ENCODE data around the gene ZFYVE9. TPM values are rescaled to one million over a fixed set of nuclear protein-coding genes. Genes with fewer than 3 reads are reported as not detected.

The ZFYVE9 gene
- total and polyA plus RNA-seq, 2 of the 8 experiments (the other 6 are each of a cell fraction or from before 2014, with no cell fraction given): 5.8 to 26.5 TPM

DNA sequence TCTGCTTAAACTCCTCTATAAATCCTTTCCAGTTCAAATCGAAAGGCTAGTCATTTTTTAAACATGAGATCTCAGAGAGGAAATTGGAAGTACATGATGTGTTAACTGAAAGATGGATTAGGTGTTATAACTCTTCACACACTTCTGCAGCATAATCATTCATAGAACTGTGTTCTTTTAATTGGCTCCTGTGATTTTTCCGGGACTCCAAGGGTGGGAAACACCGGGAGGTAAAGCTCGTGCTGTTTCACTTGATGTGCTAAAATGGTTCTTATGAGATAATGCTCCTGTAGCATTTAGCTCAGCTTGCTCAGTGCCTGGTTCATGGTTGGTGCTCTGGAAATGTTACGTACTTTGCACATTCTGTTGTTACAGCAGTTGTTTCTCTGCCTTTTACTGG lies 183.9 kb downstream of the ZFYVE9 start:
- no peaks in the 10 kb centered on the region for H3K36me3 ChIP-seq (ENCODE audit: control insufficient read depth in 2 of 4, insufficient read depth in 4 of 4, low read length in 3 of 4)
- H3K4me1 ChIP-seq (replicated peaks in 1 of 4; ENCODE audit: control insufficient read depth in 3 of 4, insufficient read depth in 4 of 4, low read length in 3 of 4): no peaks in the 10 kb centered on the region; a peak in 1 of 7 replicates
- no peak overlapping the region for H3K56ac ChIP-seq (replicated peaks; ENCODE audit: insufficient read length, low read depth, low read length)
- no peaks in the 10 kb centered on the region for H3K9me3 ChIP-seq (ENCODE audit: insufficient read depth in 2 of 2, low read depth in 1 of 2, low read length in 1 of 2)
- no peak overlapping the region for H3K23ac ChIP-seq (ENCODE audit: insufficient read length)
- no peak overlapping the region for H4K8ac ChIP-seq (ENCODE audit: extremely low read depth, insufficient read depth, low read length)
- no peak overlapping the region for H2BK5ac ChIP-seq (ENCODE audit: low read depth, low read length)
- no peak overlapping the region for H3K14ac ChIP-seq (ENCODE audit: insufficient read length)
- no peak overlapping the region for H3K27ac ChIP-seq (ENCODE audit: low read depth, low read length)
- 81% methylated on average over 5 of the region's 5 CpGs; no CpG with 5 or more reads in 1 of the 2 experiments for WGBS, 2 experiments (ENCODE audit: extremely low coverage in 1 of 2, insufficient coverage in 1 of 2, insufficient read length in 1 of 2, insufficient replicate concordance in 2 of 2, low coverage in 1 of 2, low lambda C conversion rate in 2 of 2, missing lambda C conversion rate in 1 of 2)
- no peak overlapping the region for H4K5ac ChIP-seq (ENCODE audit: insufficient read length, low read depth, low read length)
- no peak overlapping the region for H3K4me2 ChIP-seq (ENCODE audit: insufficient read depth in 1 of 2, low read depth in 2 of 2, low read length in 2 of 2)
- no peaks in the 10 kb centered on the region for H3K79me2 ChIP-seq (ENCODE audit: control insufficient read depth in 1 of 2, insufficient read depth in 2 of 2, low read length in 2 of 2)
- ChIA-PET CTCF (ENCODE audit: partially characterized antibody) (interaction anchor here (0.9 to 1.3 kb wide), 3 partner anchors 10 to 263 kb away, joined by 3 to 4 read pairs (median 3); no protein-coding TSS in a partner anchor), POLR2A (ENCODE audit: partially characterized antibody) (no interaction called here)
- DNase-seq (ENCODE audit: low read depth in 1 of 2, low spot score in 2 of 2) (no peak), FAIRE-seq (no peak)
- H2BK15ac ChIP-seq (ENCODE audit: low read length): no peak overlapping the region
- H3K18ac ChIP-seq (ENCODE audit: extremely low read depth, low read length): no peak overlapping the region
- no peak overlapping the region for H2AFZ ChIP-seq (ENCODE audit: low read length)
- H3K4me3 ChIP-seq (ENCODE audit: extremely low read depth in 1 of 4, insufficient read depth in 2 of 4, low read depth in 3 of 4, low read length in 4 of 4): no peak overlapping the region
- no peak overlapping the region for H3K9ac ChIP-seq (replicated peaks in 1 of 4; ENCODE audit: extremely low read depth in 1 of 4, low read depth in 3 of 4, low read length in 3 of 4)
- no peak overlapping the region for H4K91ac ChIP-seq (replicated peaks; ENCODE audit: insufficient read length, low read length)
- no peaks in the 10 kb centered on the region for H3K27me3 ChIP-seq (replicated peaks in 1 of 4; ENCODE audit: control insufficient read depth in 3 of 4, extremely low read depth in 1 of 4, insufficient read depth in 3 of 4, low read length in 3 of 4)
- H2BK12ac ChIP-seq (ENCODE audit: low read depth, low read length): no peak overlapping the region
- H2BK20ac ChIP-seq (ENCODE audit: low read length): no peak overlapping the region
- no peak overlapping the region for H2BK120ac ChIP-seq (replicated peaks; ENCODE audit: low read depth, low read length)
- no peaks in the 10 kb centered on the region for H4K20me1 ChIP-seq (replicated peaks in 1 of 2; ENCODE audit: control insufficient read depth in 1 of 2, insufficient read depth in 2 of 2, low read length in 2 of 2)
- no peak overlapping the region for H2AK5ac ChIP-seq (ENCODE audit: low read depth, low read length)
- no peak overlapping the region for H3K4ac ChIP-seq (replicated peaks; ENCODE audit: insufficient read length, low read depth, low read length)
- no peak for TF ChIP-seq RFX5 (IDR thresholded peaks at IDR 0.05; ENCODE audit: borderline replicate concordance, low read depth, low read length)
- TF ChIP-seq, protein P1, sequence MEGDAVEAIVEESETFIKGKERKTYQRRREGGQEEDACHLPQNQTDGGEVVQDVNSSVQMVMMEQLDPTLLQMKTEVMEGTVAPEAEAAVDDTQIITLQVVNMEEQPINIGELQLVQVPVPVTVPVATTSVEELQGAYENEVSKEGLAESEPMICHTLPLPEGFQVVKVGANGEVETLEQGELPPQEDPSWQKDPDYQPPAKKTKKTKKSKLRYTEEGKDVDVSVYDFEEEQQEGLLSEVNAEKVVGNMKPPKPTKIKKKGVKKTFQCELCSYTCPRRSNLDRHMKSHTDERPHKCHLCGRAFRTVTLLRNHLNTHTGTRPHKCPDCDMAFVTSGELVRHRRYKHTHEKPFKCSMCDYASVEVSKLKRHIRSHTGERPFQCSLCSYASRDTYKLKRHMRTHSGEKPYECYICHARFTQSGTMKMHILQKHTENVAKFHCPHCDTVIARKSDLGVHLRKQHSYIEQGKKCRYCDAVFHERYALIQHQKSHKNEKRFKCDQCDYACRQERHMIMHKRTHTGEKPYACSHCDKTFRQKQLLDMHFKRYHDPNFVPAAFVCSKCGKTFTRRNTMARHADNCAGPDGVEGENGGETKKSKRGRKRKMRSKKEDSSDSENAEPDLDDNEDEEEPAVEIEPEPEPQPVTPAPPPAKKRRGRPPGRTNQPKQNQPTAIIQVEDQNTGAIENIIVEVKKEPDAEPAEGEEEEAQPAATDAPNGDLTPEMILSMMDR (IDR thresholded peaks at IDR 0.05; ENCODE audit: control extremely low read depth in 1 of 3, insufficient read depth in 1 of 3, low read depth in 1 of 3, low read length in 3 of 3): no peak
- no peak for TF ChIP-seq CBX5 (IDR thresholded peaks at IDR 0.05; ENCODE audit: low read depth, low read length)
- TF ChIP-seq SIX5 (IDR thresholded peaks at IDR 0.05; ENCODE audit: low read depth, low read length): no peak
- no peak for TF ChIP-seq EZH2 (IDR thresholded peaks at IDR 0.05; ENCODE audit: low read depth, low read length, severe bottlenecking)
- no peak for TF ChIP-seq BRCA1 (IDR thresholded peaks at IDR 0.05; ENCODE audit: low read depth, low read length)
- no peak for TF ChIP-seq POLR2AphosphoS5 (IDR thresholded peaks at IDR 0.05; ENCODE audit: low read depth, low read length)
- TF ChIP-seq, protein P2, sequence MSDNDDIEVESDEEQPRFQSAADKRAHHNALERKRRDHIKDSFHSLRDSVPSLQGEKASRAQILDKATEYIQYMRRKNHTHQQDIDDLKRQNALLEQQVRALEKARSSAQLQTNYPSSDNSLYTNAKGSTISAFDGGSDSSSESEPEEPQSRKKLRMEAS (IDR thresholded peaks at IDR 0.05): no peak
- no peak for TF ChIP-seq GTF2F1 (IDR thresholded peaks at IDR 0.05; ENCODE audit: borderline replicate concordance, low read depth, low read length)
- no peaks in the 10 kb centered on the region for H3K23me2 ChIP-seq (ENCODE audit: low read depth, low read length)
- no peaks in the 10 kb centered on the region for H3K79me1 ChIP-seq (ENCODE audit: low read depth, low read length)

Data from H1 (cell line).